ENCODE measurements around the gene PLCG1.
"Not testable (repeated sequence)": the region's sequence is repeated elsewhere in the genome, so short reads cannot be mapped to it uniquely, and the experiment has no call there.

PLCG1 gene

GRCh38 chr20:41136680-41137613 is at the start of gene PLCG1:
Gene PLCG1 (plus strand): TSS chr20:41137543. CDS start chr20:41137642, 99 bp downstream.
- peak; percentile 81 to 82 for DNase-seq (ENCODE audit: low read depth in 2 of 2)

GRCh38 chr20:41087777-41088176 is 49.6 kb upstream of the PLCG1 start:
- DNase-seq (ENCODE audit: low read depth in 2 of 2) = no peak

GRCh38 chr20:41089555-41089954 is 47.8 kb upstream of the PLCG1 start:
- DNase-seq (ENCODE audit: low read depth in 2 of 2) = no peak

- no peak for DNase-seq (ENCODE audit: low read depth in 2 of 2)
Measured at GRCh38 chr20:41091927-41092326, 45.4 kb upstream of the PLCG1 start.

- DNase-seq (ENCODE audit: low read depth in 2 of 2) = no peak
Measured at GRCh38 chr20:41094353-41095055, 42.8 kb upstream of the PLCG1 start.

- peak; percentile 17 to 20 for DNase-seq (ENCODE audit: low read depth in 2 of 2)
Measured at GRCh38 chr20:41095110-41095969, 42.0 kb upstream of the PLCG1 start.

GRCh38 chr20:41098703-41099250 is 38.6 kb upstream of the PLCG1 start:
- DNase-seq (ENCODE audit: low read depth in 2 of 2) = no peak

GRCh38 chr20:41100001-41100480 is 37.3 kb upstream of the PLCG1 start:
- DNase-seq (ENCODE audit: low read depth in 2 of 2) = no peak

GRCh38 chr20:41101660-41102059 is 35.7 kb upstream of the PLCG1 start:
- no peak for DNase-seq (ENCODE audit: low read depth in 2 of 2)

GRCh38 chr20:41108531-41108930 is 28.8 kb upstream of the PLCG1 start:
- DNase-seq (ENCODE audit: low read depth in 2 of 2) = no peak

- no peak for DNase-seq (ENCODE audit: low read depth in 2 of 2)
Measured at GRCh38 chr20:41110012-41110411, 27.3 kb upstream of the PLCG1 start.

- DNase-seq (ENCODE audit: low read depth in 2 of 2) = no peak
Measured at GRCh38 chr20:41110930-41111577, 26.3 kb upstream of the PLCG1 start.

GRCh38 chr20:41111578-41111951 is 25.8 kb upstream of the PLCG1 start:
- no peak for DNase-seq (ENCODE audit: low read depth in 2 of 2)

- DNase-seq (ENCODE audit: low read depth in 2 of 2) = no peak
Measured at GRCh38 chr20:41116282-41116956, 20.9 kb upstream of the PLCG1 start.

- DNase-seq (ENCODE audit: low read depth in 2 of 2) = not testable (repeated sequence)
Measured at GRCh38 chr20:41118159-41118558, 19.2 kb upstream of the PLCG1 start.

GRCh38 chr20:41118632-41119031 is 18.7 kb upstream of the PLCG1 start:
- DNase-seq (ENCODE audit: low read depth in 2 of 2) = no peak

GRCh38 chr20:41119614-41120561 is 17.5 kb upstream of the PLCG1 start:
- DNase-seq (ENCODE audit: low read depth in 2 of 2) = no peak

GRCh38 chr20:41121399-41121798 is 15.9 kb upstream of the PLCG1 start:
- DNase-seq (ENCODE audit: low read depth in 2 of 2) = no peak

GRCh38 chr20:41123631-41124030 is 13.7 kb upstream of the PLCG1 start:
- no peak for DNase-seq (ENCODE audit: low read depth in 2 of 2)

All from stimulated activated CD4-positive, alpha-beta T cell treated with anti-CD3 and anti-CD28 coated beads, Interleukin-12 subunit alpha, Interleukin-12 subunit beta, amount 100 ng/mL, for 24 hours (primary cell).